Measurements from ENCODE around the gene RAB35. TPM values are rescaled to one million over a fixed set of nuclear protein-coding genes. Genes with fewer than 3 reads are reported as not detected.

RAB35 gene
- total and polyA plus RNA-seq, 9 of the 15 experiments (the other 6 are each of a cell fraction or from before 2014, with no cell fraction given): 0.65 to 76.3 (median 38.9) TPM

GRCh38 chr12:120077260-120077659, 39.3 kb downstream of the RAB35 start:
- TF ChIP-seq TEAD4 (IDR thresholded peaks at IDR 0.05; ENCODE audit: low read length): no peak
- no peak for TF ChIP-seq TEAD4 (CRISPR knock-in tag; IDR thresholded peaks at IDR 0.05; ENCODE audit: borderline replicate concordance)
- TF ChIP-seq PATZ1 (CRISPR knock-in tag; IDR thresholded peaks at IDR 0.05; ENCODE audit: borderline replicate concordance): no peak
- no peak for TF ChIP-seq ZNF512 (tag; IDR thresholded peaks at IDR 0.05)
- TF ChIP-seq PHF20 (IDR thresholded peaks at IDR 0.05; ENCODE audit: partially characterized antibody): no peak
- no peak for TF ChIP-seq ZKSCAN1 (IDR thresholded peaks at IDR 0.05; ENCODE audit: low read depth, low read length)
- TF ChIP-seq THRA (IDR thresholded peaks at IDR 0.05): no peak
- TF ChIP-seq IRF9 (tag; IDR thresholded peaks at IDR 0.05): no peak
- TF ChIP-seq BRD9 (IDR thresholded peaks at IDR 0.05; ENCODE audit: low read depth, partially characterized antibody): no peak
- no peaks in the 10 kb centered on the region for H3K79me2 ChIP-seq (ENCODE audit: control insufficient read depth, insufficient read depth, low read length)
- intact Hi-C loops (cut with micrococcal nuclease) (no loop called here), in situ Hi-C loops (cut with MboI) (no loop called here)
- no peaks in the 10 kb centered on the region for H4K20me1 ChIP-seq (replicated peaks; ENCODE audit: control insufficient read depth, insufficient read depth, low read length)
- FAIRE-seq (no peak), ATAC-seq (no peak), DNase-seq (ENCODE audit: extremely low read depth in 1 of 4, low spot score in 3 of 4) (no peak)
- no peak overlapping the region for H3K4me3 ChIP-seq
- POLR2A ChIA-PET: no interaction called here
- BruUV-seq (replicated peaks): no TSS peak
- CTCF ChIA-PET (ENCODE audit: low intra/inter-chr PET ratio): no interaction called here
- no peaks in the 10 kb centered on the region for H3K4me1 ChIP-seq (replicated peaks in 1 of 2; ENCODE audit: control insufficient read depth in 2 of 2, insufficient read depth in 2 of 2, low read length in 2 of 2)
- no peak overlapping the region for H3K27ac ChIP-seq (ENCODE audit: extremely low read depth, low read depth, low read length)
- H3K36me3 ChIP-seq (ENCODE audit: control insufficient read depth, insufficient read depth, low read length): no peaks in the 10 kb centered on the region
- H3K9me3 ChIP-seq (replicated peaks; ENCODE audit: control insufficient read depth, insufficient read depth, low read depth, low read length): no peaks in the 10 kb centered on the region
- no peaks in the 10 kb centered on the region for H3K9me1 ChIP-seq (ENCODE audit: control insufficient read depth, insufficient read depth, low read length)
- no peak overlapping the region for H3K4me2 ChIP-seq (ENCODE audit: insufficient read depth, low read length)
- no peak overlapping the region for H3K9ac ChIP-seq (ENCODE audit: insufficient read depth in 1 of 2, low read depth in 2 of 2, low read length in 2 of 2)
- H3K27me3 ChIP-seq (ENCODE audit: control insufficient read depth in 2 of 2, insufficient read depth in 2 of 2, low read length in 2 of 2): peaks cover 31 to 70% of the 10 kb centered on the region in 2 experiments; a peak in 3 of 5 replicates
- H2AFZ ChIP-seq (ENCODE audit: low read depth, low read length): no peak overlapping the region
- 3% methylated on average over 6 of the region's 6 CpGs for WGBS (ENCODE audit: insufficient coverage, low coverage, missing lambda C conversion rate)
